Gastroesophageal sphincter (tissue), 3 donors: ENCODE results near the gene SCEL.

Source experiments
- CTCF ChIP-seq, 4 experiments: fragments of 200-600 bp in 2 of 4; fragments of 450-650 bp in 2 of 4; sonication (generic) in 1 of 4; IDR thresholded peaks; one replicate each; pipeline ENCODE4 v1.5.1; 2017 to 2019; ENCODE audit warnings: antibody characterized with exemption in 4 of 4, mild to moderate bottlenecking in 2 of 4, moderate library complexity in 2 of 4
- EP300 ChIP-seq: sonication (generic); formaldehyde crosslinking; IDR thresholded peaks from one replicate; pipeline ENCODE4 v1.6.1; 2017; ENCODE audit warnings: antibody characterized with exemption, mild to moderate bottlenecking
- POLR2A ChIP-seq, 2 donors: fragments of 450-650 bp; IDR thresholded peaks; one replicate each; pipeline ENCODE4 v1.6.1; 2017; ENCODE audit warnings: antibody characterized with exemption in 2 of 2, mild to moderate bottlenecking in 2 of 2, moderate library complexity in 1 of 2
- POLR2AphosphoS5 ChIP-seq: sonication (generic); formaldehyde crosslinking; IDR thresholded peaks from one replicate; pipeline ENCODE4 v1.6.1; 2017; ENCODE audit warnings: antibody characterized with exemption

- TF ChIP-seq CTCF (IDR thresholded peaks at IDR 0.05), result no peak
- TF ChIP-seq EP300, result no peak
- TF ChIP-seq POLR2A (IDR thresholded peaks at IDR 0.05), result no peak
- no peak for TF ChIP-seq POLR2AphosphoS5
Measured at GRCh38 chr13:77502104-77502720, 33.3 kb upstream of the SCEL start.
